Measurements from ENCODE around the gene PPP1R9B.

Gene PPP1R9B

DNA sequence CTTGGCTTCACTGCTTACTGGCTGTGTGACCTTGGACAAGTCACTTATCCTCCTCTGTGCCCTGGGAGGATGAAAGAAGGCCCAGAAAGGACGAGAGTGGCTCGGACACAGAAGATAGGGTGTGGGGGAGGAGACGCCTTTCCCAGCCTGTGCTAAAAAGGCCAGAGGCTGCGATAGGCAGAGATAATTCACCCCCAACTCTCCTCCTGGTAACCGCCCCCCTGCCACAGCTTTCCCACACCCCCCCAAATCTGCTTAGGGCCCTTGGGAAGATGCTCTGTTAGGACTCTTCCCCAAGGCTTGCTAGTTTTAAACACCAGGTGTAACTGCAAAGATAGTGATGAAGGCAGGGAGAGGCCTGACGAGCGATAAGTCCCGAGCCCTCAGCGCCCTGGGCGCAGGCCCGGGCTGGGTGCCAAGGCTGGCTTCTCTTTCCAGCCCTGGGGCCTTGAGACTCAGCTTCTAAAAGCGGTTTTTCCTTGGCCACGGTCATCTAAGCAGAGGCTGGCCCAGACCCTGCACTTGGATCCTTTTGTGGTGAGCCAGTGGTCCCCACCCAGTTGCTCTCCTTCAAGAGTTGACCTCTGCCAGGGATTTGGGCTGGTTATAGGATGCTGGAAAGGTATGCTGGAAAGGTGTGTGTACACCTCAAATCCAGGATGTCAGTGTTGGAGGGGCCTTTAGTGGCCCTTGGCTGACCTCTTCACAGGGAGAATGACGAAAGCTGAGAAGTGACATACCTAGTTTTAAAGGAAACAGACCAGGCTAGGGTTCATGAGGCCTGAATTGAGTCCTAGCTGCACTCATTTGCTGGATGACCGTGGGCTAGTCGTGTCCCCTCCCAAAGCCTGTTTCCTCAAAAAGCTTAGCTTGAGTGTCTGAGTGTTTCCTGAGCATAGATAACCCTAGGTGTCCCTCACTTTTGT, 3.4 kb upstream of the PPP1R9B start:
- DNase-seq = no peak

DNA sequence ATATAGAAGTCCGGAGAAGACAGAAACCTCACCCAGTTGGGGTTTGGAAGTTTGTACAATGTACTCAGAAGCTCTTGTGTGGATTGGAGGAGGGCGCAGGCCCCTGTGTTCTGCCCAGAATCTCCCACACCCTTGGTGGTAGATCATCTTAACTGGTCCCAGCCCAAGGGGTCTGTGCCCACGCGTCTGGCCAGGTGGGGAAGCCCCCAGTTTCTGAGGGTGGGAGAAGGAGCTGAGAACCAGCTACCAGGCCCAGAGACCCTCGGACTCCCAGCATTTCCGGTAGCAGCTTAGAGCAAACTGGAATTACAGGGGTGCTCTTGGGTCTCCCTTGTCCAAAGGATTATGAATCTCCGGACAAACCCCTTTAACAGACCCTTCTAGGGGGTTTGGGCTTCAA, 2.3 kb upstream of the PPP1R9B start:
- DNase-seq = no peak

DNA sequence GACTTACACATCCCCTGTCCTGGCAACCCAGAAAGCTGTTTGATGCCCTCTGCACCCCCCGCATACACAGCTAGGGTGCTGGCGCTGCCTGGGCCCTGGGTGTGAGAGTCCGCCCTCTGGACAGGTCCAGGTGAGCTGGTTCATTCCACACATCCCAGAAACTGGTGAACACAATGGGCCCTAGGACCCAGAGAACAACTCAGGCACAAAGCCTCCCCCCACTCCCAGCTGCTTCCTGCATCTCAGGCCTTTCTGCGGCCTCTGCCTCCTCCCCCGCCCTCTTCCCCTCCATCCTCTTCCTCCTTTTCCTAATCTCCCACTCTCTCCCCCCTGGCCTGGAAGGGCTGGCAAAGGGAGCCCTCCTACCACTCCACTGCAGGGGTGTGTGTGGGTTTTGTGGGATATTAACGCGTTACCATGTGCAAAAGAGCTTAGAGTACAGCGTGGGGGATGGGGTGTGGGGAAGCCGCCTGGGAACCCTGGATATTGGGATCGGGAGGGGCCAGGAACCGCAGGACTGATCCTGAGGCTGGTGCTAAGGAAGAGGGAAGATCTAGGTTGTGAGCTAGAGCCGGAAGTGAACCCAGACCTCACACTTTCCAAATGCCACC, 1.6 kb upstream of the PPP1R9B start:
- no peak for DNase-seq

DNA sequence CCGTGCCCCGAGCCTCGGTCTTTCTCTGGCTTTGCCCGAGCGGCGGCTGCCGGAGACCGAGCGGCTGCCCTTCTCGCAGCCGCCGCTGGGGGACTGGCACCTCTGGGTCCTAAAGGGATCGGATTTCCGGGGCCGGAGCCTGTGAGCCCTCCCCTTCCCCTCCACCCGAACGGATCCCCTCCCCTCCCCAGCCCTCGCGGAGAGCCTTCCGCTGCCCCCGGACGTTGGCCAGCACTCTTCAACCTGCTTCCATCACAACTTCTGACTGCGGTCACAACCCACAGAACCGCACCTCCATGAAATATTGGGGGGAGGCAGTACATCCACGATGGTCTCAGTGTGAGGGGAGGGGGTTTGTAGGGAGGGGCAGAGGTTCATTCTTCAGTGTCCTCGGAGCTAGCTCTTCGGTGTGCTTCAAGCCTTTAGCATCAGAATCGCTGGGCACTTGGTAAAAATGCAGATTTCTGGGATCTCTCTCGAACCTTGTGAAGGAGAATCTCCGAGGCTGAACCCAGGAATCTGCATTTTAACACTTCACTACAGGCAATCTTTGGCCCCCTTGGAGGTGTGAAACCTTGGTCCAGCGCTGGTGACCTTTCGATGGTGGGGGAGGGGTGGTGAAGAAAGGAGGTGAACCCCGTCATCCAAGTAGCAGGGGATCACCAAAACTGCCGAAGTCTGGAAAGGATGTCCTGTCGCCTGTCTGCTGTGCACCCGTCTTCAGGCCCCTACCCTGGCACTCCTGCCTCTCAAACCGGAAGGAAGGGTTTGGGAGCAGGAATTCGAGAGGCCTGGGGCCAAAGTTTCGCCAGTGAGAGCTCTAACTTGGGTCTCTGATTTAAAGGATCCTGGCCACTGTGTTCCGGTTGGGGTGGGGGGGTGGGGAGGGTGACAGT, 812 bp upstream of the PPP1R9B start:
- peak; percentile 82 to 83 for DNase-seq

DNA sequence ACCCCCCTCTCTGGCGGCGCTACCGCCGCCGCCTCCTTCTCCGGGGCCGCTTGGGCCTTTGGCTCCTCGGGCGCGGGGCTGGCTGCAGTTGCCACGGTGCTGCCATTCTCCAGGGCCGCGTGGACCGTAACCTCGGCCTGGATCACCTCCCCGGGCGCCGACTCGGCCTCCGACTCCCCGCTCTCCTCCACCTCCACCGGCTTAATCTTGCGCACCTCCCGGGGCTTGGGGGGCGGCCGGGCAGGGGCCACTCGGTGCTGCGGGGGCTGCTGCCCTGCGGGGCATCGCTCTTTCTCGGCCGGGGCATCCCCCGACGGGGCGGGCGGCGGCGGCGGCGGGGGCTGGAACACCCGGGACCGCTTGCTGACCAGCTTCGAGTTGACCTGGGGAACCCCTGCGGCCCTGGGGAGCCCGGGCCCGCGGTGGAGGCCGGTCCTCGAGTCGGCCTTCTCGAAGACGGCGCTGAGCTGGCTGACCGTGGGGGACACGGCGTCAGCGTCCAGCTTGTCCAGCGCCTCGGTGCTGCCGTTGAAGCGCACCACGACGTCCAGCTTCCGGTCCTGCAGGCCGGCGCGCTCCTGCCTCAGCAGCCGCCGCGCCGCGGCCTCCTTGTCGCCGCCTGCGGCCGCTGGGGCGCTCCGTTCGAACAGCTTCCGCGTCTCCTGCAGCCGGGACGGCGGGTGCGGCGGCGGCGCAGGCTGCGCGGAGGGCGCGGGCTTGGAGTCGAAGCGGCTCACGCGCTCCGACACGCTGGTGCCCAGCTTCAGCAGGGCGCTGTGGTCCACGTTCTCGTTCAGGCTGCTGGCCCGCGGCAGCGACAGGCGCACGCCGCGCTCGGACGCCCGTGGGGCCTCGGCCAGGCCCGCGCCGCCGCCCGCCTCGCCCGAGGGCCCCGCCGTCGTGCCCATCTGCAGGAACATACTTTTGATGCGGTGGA, 792 bp downstream of the PPP1R9B start:
- no peak for DNase-seq

DNA sequence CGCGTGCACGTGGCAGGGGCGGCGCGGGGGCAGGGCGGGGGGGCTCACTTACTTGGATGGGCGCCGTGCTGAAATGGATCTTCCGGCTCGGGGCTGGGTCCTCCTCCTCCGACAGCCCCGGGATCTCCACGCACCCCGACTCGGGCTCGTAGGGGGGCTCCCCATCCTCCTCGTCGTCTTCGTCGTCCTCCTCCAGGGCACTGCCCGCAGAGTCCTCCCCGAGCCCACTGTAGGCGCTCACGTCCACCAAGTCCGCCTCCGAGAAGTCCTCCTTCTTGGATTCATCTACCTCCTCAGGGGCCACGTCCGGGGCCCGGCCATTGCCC, 1.4 kb downstream of the PPP1R9B start:
- DNase-seq = no peak

DNA sequence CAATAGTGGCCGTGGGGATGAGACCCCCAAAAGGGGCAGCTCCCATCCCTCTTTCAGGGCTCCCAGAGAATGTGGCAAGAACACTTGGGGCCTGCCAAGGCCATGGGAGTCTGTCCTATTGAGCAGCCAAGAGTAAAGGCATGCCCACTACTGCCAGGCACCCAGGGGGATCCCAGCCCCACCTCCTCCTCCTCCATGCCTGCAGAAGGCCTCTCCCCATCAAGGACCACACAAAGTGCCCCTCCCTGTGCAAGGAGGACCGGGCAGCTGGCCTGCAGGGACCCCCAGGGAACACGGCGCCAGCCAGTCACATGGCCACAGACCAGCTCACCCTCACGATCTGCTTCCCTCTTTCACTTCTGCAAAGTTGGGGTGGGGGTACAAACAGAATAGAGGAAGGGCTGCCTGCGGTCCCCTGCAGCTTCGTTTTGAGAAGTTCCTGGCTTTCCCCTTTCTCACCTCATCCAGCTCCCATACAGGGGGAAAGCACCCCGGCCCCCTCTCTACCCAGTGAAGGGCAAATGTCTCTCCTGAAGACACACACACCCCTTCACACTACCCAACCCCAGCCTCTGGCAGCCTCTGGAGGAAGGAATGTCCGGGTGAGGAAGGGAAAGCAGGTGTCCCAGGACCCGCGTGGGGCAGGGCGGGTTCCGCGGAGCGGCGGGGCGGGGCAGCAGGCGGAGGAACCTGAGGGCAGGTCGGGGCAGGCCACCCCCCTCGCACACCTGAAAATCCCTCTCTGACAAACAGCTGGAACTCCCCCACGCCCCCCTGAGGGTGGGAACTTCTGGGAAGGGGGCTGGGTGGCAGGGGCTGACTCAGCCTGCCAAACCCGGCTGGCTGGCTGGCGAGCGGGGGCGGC, 2.0 kb downstream of the PPP1R9B start:
- peak in 1 of 2 donors; percentile 56 for DNase-seq

DNA sequence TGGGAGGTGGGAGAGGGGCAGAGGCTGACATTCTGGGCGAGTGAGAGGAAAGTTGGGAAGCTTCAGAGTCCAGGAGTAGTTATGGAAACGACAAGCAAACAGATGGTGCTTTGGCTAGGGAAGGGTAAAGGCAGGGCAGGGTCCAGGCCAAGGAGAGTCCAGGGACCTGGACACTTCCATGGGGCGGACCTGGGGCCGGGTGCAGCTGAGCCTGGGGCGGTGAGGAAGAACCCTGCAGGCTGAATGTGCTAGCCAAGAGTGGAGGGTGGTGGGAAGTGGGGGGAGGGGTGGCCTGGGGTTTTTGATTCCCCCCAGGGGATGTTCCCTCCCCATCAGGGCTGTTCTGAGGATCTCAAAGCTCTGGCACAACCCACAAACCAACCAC, 2.6 kb downstream of the PPP1R9B start:
- DNase-seq = no peak

DNA sequence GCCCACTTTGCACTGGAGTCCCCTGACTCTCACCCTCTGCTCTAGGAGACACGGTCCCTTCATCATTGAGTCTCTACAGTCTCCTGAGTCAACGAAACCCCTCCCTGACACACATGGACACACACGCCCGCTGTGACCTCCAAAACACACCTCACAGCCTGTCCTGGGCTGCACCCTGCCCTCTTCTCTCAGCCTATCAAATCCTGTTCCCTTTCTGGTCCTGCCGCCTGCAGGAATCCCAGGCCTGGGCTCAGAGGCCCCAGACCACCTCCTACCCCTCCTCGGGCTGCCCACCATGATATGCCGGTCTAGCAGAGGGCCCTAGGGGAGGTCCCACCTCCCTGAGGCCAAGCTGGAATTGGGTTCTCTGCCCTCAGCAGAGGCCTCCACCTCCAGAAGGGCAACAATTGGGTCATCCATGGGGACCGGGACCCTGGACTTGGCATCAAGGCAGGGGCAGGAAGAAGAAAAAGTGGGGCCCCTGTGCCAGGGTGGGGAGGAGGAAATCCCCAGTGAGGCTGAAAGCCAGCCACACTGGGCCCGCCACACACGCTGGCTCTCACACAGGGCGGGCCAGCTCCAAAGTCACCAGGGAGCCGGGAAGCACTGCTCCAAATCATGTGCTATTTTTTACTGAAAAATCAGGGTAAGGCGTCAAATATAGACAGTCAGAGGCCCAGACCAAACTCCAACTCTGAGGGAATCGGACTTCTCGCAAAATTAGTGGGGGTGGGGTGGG, 3.4 kb downstream of the PPP1R9B start:
- no peak for DNase-seq

DNA sequence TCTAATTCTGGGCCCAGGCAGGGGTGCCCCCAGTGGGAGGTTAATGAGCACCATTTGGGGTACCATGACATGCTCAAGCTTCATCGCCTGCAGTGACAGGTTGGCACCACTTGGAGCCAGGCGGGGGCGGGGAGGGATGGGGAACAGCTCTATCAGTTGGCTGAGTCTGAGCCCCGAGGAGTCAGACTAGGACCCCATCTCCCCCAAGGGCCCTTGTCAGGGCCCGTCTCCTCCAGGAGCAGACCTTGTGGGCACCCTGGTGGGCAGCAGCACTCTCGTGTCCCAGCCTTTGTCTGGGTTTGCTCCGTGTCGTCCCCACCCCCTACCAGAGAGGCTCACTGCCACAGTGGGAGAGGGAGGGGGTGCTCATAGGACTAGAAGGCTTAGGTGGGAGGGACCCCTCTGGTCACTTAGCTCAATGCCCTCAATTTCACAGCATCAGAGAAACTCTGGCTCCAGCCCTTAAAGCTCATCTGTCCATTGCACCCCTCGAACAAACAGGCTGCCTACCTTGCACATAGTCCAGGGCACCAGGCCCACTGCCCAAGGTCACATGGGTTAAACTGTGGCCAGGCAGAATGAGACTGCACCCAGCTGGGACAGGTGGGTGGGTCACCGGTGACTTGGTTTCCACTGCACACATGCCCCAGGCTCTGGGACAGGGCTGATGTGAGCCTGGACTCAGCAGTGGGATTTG, 4.1 kb downstream of the PPP1R9B start:
- no peak for DNase-seq

DNA sequence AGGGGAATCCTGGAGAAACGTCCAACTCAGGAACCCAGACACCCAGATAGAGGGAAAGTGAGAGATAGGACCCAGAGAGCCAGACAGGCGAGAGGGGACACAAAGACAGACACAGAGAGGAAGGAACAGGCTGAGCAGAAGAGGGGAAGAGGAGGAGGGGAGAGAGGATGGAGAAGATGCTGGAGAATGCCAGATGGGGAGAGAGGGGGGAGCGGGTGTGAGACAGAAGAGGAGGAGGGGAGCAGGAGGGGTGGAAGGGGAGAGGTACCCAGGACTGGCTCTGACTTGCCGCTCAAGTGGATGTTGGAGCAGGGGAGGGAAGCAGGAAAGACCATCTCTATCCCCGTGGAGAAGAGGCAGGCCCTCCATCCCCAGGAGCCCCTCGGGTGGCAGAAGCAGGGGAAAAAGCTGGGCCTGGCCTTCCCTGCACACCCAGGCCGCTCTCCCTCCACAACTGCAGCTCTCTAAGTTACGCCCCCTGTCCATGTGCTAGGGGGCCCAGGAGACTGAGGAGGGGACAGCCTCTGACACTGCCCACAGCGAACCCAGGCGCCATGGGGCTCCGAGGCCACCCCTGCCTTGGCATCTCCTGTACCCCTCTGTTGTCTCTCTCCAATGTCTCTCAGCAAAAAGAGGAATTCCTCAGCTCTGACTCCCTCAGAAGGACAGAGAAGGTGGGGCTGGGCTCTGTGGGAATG, 4.8 kb downstream of the PPP1R9B start:
- DNase-seq = no peak

DNA sequence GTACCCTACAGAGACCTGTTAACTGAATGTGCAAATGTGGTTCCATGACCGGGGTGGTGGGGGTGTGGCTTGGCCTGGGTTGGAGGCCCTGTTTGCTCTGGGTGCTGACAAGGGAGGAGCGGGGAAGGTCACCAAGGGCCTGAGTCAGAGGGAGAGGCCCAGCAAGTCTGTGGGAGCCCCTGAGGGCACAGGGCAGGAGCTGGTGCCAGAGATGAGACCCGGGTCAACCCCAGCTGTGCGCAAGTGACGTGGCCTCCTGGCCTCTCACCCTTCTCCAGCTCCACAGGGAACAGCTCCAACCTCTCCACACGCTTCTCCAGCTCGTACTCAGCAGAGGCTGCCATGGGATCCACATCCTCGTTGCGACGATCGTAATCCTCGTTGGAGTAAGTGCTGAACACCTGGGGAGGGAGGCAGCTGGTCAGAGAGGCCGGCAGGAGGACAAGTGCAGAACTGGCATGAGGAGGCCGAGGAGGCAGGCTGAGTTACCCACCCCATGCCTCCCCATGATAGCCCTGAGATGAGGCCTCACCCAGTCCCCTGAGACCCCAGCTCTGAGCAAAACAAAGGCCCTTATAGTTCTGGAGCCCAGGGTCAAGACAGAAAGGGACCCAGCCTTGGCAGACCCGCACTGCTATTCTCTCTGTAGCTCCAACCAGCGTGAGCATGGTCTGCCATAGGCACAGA, 5.5 kb downstream of the PPP1R9B start:
- no peak for DNase-seq

DNA sequence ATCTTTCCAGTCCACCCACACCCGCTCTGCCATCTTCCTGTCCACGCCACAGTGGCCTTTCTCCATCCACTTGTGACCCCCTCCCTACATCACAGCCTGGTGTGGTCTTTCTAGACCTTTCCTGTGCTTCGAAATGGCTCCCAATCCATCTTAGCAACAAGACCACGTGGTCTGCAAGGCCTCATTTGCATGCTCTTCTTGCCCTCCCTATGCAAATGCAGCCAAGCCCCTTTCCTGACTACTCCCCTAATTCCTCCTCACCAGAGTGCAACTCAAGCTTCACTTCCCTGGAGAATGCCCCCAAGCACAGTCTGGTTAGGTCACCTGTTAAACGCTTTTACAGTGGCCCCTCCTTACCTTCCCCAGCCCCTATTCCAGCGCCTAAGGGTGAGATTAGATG, 6.1 kb downstream of the PPP1R9B start:
- DNase-seq = no peak

DNA sequence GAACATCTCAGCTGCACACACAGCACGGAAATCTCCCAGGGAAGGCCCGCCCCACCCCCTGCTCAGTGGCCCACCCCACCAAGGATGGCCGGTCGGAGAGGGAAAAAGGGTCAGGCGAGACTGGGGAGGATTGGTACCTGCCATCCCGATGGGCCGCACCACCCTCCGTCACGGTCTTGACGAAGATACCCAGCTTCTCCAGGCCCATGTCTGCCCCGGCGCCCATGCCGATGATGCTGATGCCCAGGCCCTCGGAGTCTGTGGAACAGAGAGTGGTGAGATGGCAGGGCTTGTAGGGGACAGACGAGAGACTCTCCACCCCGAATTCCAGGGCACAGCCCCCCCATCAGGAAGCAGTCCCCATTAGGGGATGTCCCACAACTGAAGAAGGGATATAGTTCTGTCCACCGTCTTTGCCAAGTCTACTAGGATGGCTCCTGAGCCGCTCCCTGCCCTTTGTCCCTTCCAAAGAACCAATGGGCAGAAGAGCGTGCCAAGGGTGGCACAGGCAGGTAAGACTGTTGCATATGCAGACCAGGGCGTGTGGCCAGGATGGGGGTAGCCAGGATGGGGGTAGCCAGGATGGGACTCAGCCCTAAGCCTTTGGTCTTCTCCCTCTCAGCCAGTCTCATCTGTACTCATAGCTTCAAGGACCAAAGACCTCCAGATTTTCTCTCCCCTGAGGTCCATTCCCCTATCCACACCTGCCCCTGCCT, 6.9 kb downstream of the PPP1R9B start:
- DNase-seq = no peak

DNA sequence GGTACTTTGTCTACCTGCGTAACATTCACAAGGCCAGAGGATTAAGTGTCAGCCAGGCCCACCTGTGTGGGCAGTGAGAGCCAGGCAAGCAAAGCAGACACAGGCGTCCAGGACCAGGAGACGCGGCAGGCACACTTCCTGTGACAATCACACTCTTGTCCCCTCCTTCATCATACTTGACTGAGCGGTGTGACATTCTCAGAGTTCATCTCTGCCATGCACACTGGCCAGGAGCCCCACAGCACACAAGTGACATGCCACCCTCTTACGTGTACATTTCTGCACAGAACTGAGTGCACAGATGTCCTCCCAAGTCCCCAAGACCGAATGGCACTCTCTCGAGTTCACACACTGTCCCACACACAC, 8.7 kb downstream of the PPP1R9B start:
- DNase-seq = no peak

DNA sequence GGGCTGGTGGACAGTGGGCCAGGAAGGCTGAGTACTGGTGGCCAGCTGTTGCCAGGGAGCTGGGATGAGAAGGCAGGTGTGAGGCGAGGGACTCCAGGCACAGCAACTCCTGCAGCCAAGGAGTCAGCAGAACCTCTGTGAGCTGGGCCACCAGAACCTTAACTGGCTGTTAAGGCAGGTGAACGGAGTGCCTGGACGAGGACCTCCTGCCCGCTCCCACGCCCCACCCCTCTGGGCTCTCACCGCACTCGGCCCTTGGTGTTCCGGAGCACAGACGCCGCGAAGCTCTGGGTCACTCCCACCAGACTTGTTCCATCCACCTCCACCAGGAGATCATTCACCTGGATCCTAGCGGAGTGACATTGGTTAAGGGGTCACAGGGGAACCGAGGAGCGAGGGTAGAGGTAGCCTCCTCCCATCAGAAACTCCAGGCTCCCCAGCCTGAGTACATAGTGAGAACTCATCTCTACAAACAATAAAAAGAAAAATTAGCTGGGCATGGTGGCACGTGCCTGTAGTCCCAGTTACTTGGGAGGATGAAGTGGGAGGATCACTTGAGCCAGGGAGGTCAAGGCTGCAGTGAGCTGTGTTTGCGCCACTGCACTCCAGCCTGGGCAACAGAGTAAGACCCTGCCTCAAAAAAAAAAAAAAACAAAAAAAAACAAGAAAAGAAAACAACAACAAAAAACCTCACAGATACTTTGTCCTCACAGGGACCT, 9.3 kb downstream of the PPP1R9B start:
- no peak for DNase-seq

Measured in stimulated activated CD4-positive, alpha-beta T cell treated with anti-CD3 and anti-CD28 coated beads, Interleukin-2, amount 100 ng/mL, for 48 hours (primary cell).